Measurements from ENCODE around the gene PREX1.

PREX1 gene

DNA sequence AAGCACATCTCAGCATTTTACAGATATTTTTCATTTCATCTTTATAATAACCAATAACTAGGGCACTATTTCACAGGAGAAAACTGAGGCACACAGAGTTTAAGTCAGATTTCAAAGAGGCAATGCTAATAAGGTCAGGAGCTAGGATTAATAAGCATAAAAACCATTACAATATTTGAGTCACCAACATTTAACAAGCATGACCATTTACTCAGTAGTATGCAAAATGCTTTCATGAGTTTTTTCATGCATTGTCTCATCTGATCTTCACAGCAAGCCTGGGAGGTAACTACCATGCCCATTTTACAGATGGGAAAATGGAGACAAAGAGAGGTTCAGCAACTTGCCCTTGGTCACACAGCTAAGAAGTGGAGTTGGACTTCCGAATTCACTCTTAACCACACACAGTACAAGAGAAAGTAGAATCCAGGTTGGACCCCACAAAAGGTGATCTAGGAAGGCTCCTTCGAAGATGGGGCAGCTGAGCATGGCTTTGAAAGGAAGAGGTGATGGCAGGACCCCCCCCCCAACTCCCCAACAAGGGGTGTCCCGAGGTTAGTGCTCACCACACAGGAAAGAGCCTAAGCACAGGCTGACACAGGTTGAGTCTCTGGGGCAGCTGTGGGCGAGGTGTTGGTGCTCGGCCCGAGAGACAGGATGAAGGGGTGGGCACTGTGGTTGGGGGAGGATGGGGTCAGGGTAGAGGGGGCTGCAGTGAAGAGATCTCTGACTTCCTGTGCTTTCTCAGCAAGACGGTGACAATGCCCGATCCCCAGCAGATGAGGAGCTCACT is 108.8 kb downstream of the PREX1 start:
- DNase-seq (ENCODE audit: low read depth) = no peak

DNA sequence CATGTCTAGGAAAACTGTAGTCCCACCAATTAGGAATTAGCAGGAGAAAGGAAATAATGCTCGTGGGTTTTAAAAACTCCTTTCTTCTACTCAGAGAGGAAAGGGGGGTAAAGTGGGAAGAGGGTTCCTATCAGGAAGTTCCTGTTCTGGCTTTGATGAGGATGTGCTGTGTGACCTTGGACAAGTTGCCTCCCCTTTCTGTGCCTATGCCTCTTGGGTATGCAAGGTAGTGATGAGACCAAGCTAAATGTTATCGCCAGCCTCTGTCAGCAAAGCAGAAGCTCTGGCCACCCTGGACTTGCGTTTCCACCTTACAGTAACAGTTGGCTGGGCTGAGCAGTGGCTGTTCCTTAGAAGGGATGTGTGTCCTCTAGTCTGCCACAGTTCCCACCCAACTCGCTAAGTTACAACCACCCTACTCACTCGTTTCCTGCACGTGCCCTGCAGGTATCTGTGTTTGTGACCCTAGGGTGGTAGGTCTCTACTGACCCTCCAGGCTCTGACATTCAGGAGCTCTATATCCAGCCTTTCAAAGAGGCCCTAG is 110.0 kb downstream of the PREX1 start:
- DNase-seq (ENCODE audit: low read depth) = no peak

DNA sequence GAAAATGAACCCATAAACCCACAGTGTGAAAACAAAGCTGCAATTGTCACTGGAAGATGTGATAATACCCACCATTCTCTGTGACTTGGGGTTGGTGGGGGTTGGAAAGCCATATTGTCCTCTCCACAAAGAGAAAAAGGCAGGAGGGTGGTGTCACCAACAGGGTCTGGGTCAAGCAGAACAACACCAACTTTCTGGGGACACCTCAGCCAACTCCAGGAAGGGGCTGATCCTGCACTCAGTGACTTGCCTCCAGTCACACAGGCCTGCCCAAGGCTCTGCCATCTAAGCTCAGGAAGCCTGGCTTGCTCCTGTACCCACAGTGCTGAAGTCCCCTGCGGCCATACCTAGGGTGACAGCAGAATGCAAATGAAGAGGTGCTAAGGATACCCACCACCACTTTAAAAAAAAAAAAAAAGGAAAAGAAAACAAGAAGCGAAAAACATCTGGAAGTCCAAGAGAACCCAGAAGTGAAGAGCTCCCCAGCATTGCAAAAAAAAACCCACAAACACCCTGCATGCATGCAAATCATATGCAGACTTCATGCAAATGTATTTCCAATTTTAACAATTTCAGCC is 110.6 kb downstream of the PREX1 start:
- DNase-seq (ENCODE audit: low read depth) = no peak

DNA sequence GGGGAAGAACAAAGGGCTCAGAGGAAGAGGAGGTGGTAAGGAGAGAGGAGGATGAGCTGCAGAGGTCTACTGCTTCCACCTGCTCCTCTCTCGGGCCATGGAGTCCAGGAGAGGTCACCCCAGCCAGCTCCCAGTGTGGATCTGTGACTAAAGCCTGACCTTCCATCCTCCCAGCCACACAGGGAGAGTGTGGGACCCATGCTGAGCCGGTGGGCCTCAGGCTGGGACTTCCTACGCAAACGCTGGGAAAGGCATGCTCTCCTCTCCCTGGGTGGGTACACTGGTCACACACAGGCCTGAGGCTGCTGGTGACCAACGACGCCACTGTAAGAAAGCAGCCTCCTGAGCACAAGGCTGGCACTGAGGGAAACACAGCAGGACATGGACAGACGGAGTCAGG is 111.3 kb downstream of the PREX1 start:
- DNase-seq (ENCODE audit: low read depth) = no peak

DNA sequence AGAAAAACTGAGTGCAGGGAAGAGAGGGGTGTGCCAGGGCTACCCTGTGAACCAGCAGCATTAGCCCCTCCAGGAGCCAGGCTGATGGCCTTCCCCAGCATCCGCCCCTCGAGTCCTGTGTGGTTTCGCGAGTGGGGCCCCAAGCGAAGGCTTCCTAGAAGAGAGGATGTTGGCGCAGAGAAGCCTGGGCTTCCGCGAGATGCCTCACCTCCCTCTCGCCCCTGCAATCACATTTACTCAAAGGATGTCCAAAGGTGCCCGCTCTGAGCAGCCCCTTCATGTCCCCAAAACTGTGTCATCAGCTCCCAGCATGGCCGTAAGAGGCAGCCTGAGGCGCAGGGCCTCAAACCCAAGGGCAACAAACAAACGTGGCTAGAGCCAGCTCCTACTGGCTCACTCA is 111.7 kb downstream of the PREX1 start:
- DNase-seq (ENCODE audit: low read depth) = no peak

DNA sequence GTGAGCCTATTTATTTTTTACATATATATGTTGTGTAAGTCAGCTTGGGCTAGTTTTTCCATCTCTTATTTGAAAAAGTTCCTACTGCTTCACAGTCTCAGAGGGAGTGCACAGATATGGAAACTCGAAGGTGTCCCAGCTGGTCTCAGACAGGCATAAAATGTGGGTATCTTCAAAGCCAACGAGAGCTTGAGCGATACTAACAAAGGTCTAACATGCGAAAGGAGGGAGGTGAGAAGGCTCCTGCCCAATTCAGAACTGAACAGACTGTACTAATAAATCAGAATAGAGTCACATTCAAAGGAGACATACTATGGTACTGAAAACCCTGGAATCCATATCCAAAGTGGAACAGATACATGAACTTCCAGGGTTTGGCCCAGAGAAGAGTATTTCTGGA is 113.0 kb downstream of the PREX1 start:
- DNase-seq (ENCODE audit: low read depth) = no peak

DNA sequence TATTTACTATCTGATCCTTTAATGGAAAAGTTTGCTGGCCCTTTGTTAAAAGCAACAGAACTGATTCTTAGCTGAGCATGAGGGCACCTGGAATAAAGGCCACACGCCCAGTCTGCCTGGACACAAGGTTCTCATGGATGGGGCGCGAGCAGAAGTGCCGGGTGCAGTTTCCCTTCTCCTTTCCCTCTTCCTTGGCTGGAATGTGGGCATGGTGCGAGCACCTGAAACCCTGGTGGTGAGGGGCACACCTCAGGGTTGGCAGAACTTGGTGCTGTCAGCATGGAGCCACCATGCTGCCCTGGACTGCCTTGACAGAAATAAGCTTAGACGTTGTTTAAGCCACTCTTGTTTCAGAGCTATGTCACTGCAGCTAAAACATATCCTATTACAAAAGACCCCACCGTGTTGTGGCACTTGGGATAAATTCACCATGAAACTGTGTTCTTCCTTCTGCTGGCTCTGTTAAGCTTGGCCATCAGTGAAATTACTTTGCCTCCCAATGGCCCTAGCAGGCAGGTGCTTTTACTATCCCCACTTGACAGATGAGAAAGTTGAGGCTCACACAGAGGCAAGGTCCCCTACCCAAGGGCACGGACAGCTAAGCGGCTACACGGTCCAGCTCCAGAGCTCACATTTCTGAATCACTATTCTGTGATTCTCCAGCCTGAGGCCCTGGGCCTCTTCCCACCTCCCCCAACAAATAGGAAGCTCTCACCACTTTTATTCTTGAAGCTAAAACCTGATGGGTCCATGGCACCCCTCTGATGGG is 115.9 kb downstream of the PREX1 start:
- no peak for DNase-seq (ENCODE audit: low read depth)

DNA sequence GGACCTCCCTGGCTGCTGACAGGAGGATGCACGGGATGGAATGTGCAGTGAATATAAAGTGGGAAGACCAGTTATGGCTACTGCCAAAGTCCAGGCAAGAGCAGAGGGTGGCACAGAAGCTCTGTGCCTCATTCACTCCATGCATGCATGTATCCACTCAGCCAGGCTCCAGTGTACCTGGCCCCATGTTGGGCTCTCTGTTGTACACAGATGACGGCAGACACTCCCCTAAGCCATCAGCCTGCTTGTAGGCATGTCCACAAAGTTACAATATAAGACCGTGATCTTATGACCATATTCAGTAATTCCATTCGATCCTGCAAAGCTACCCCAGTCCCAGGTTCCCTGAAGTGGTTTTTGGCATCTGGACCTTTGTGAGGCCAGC is 116.8 kb downstream of the PREX1 start:
- no peak for DNase-seq (ENCODE audit: low read depth)

DNA sequence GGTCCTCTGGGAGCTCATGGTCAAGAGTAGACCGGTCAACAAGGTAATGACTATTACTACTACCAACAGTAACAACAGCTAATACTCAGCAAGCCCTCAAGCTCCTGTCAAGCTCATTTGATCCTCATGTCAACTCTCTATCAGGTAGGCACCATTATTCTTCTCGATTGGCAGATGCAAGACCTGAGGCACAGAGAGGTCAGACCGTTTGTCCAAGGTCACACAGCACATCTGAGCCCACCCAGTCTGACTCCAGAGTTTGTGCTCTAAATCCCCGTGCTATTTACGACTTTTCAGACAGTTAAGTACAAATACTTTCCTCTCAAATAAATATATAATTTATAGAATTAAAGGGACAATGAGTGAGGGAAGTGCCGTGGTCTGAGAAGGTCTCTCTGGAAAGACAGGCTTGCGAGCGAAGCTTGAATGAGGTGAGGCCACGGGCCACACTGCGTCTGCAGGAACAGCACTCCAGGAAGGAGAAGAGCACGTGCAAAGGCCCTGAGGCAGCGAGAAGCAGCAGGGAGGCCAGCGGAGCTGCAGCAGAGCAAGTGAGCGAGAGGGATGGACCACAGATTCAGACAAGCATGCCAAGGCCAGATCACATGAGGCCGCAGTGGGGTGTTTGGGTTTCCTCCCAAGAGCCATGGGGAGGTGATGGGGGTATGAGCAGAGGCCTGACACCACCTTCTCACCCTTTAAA is 117.3 kb downstream of the PREX1 start:
- no peak for DNase-seq (ENCODE audit: low read depth)

DNA sequence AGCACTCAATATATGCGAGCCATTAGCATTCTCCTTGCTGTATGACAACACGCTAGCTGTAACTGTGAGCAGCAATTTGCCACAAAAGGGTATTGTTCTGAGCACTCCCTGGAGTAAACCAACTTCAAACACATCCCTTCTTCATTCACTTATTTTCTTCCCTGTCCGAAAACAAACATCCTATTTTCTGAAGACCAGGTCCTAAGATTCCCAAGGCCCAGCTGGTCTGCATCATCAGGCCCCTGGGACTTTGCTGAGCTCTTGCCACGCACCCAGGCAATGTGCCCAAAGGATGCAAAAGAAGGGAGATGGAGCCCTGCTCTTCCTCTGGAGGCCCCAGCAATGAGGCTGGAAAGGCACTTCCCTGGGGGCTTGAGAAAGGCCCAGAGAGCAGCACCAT is 118.1 kb downstream of the PREX1 start:
- no peak for DNase-seq (ENCODE audit: low read depth)

DNA sequence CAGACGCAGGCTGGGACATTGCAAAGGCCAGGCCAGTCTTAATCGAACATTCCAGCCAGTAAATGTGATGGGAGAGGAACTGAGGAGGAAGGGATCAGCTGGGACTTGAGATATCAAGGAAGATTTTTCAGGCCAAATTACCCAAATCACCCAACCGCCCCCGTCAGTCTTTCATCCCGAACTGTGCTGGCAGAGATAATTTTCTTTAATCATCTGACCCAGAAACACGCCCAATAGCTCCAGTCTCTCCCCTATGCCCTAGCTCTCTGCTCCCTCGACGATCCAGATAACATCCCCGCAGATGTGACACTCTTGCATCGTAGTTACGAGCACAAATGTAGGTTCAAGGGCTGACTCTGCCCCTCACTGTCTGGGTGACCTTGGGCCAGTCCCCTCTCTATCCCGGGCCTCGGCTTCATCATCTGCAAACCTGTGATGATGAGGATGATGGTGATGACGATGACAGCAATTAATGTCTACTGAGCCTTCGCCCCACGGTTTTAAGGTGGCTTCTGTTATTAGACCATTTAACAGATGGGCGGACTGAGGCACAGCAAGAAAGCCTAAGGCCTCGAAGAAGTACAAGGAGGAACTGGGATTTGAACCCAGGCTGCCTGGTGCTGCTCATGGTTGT is 118.6 kb downstream of the PREX1 start:
- DNase-seq (ENCODE audit: low read depth) = no peak

DNA sequence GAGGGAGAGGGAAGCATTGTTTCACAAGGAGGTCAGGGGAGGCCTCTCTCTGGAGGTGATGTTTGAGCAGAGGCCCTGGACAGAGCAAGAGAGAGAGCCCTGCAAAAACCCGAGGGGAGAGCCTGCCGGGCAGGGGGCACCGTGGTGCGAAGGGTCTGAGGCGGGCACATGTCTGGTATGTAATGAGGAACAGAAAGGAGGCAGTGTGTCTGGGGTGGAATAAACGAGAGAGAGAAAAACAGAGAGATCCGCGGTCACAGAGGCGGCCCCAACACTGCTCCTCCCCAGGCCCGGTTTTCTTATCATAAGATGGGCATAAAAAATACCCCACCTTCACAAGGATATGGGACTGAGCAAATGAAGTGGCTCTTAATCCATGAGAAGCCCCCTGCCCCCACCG is 119.2 kb downstream of the PREX1 start:
- DNase-seq (ENCODE audit: low read depth) = no peak

DNA sequence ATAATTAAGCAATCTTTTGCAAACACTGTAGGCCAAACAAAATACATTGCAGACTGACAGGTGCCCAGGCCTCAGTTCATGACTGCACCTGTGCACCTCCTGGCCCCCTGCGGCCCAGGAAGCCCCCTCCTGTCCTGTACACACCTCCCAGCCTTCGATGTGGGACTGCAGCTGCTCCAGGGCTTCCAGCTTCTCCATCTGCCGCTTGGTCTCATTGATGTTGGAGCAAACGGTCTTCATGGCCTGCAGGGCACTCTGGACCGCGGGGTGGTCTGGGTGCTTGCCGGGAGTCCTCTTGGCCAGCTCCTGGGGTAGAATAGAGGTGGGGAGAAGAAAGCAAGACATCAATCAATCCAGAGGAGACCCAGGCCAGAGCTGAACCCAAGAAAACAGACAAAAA is 119.7 kb downstream of the PREX1 start:
- no peak for DNase-seq (ENCODE audit: low read depth)

DNA sequence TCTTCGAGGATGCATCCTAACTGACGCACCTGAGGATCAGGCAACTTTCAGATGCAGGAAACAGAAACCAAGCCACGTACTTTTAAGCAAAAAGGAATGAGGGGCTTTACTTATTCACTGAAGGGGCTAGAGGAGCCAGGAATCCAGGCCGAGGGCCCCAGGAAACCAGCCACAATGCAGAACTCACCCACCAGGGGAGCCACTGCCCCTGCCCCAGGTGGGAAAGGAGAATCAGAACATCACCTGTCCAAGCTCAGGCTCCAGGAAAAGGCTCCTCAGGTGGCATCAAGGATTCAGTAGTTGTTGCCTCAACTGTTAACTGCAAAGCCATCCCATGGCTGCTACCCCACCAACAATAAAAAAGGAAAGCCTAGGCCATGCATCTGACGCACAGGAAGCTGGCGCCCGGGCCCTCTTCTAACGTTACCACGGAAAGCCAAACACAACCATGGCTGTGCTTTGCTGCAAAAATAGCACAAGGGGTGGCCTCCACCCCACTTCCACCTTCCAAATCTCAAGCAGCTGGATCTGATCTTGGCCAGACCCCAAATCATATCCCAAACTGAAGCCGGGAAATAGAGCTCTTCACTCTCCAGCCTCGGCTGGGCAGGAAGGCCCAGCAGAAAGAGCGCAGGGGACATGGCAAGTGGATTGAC is 121.0 kb downstream of the PREX1 start:
- no peak for DNase-seq (ENCODE audit: low read depth)

DNA sequence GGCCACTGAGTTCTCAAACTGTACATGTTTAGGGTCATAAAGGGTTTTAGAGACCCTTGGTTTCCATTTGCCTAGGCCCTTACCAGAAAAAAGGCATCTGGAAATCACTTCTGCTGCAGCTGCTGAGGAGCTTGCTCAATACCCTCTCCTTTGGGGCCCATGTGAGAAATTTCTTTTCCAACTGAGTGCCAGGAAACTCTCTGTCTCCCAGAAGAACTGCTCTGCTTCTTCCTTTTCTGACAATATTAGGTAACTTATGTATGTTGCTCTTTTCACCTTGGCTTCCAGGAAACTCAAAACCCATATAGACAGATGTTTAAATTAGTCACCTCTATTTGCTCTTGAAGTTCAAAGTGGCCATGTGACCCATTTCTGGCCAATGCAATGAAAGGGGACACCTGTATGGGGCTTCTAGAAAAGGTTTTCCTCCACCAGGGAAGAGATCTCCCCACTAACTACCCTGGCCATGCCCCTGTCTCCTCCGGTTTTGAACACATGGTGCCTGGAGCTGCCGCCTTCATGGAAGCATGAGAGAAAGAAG is 121.6 kb downstream of the PREX1 start:
- no peak for DNase-seq (ENCODE audit: low read depth)

DNA sequence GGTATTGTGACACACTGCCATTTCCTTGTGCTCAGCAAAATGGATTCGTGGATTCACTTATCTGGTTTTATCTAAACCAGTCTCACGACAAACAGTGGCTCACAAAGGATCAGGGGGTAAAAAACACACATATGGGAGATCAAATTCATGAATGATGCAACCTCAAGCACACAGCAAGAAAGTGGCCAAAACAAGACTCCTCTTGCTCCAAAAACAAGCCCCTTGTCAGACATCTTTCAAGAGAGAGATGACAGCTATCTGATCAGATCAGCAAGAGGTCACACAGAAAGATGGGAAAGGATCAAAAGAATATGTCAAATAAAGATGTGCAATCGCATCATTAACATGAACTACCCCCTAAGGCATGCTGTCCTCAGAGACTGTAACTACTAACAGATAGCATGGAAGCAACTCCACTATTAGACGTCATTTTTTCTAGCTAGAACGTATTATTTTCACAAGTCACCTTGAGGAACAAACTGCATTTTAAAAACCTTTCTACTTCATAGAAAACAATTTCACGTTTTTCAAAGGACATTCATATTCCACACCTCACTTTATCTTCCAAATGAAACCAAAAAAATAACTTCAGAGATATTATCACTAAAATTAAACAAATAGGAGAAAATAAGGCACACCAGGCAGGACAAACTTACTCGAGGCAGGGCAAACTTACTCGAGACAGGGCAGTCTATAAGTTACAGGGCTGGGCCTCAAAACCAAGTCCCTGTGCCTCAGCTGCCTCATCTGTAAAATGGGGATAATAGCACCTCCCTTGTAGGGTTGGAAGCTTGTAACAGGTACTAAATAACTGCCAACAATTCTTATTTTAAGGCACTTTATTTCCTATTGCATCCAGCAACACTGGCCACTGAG is 122.3 kb downstream of the PREX1 start:
- DNase-seq (ENCODE audit: low read depth) = no peak

DNA sequence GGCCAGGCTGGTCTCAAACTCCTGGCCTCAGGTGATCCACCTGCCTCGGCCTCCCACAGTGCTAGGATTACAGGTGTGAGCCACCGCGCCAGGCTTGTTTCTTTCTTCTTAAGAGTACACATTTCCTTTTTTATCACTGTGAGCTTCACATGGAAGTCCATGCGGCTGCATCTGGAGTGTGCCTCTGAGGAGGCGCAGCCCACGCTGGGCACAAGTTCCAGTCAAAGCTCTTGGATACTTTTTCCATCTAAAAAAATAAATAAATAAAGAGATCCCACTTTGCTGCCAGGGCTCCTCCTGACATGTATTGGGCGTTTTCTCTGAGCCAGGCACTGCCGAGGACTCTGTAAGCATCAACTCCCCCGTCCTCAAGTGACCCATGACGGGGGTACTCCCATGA is 123.0 kb downstream of the PREX1 start:
- DNase-seq (ENCODE audit: low read depth) = no peak

DNA sequence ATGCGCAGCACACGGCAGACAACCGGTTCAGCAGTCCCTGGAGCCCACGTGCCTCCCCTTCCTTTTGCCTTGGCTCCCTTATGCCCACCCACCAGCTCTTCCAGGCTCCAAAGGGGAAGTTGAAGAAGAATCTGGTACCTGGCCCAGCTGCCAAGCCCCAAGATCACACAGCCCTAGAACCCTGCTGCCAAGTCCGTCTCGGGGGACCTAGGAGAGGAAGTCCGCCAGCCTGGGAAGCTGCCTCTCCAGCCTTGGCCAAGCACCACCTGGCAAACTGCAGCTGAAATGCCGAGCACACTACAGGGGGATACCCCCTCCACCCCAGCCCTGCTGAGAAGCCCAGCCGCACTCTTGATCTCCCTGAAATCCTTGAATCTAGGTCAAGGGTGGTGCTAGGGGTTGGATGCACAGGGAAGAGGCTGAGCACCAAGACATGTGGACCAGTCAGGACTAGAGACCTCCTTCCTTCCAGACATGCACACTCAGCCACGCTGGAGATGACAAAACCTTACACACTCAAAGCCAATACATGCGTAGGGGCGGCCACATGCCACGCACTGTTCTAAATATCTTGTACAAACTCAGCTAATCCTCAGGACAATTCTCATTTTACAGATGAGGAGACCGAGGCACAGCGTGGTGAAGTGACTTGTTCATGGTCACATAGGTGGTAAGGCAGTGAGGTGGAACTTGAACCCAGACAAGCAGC is 124.1 kb downstream of the PREX1 start:
- no peak for DNase-seq (ENCODE audit: low read depth)

DNA sequence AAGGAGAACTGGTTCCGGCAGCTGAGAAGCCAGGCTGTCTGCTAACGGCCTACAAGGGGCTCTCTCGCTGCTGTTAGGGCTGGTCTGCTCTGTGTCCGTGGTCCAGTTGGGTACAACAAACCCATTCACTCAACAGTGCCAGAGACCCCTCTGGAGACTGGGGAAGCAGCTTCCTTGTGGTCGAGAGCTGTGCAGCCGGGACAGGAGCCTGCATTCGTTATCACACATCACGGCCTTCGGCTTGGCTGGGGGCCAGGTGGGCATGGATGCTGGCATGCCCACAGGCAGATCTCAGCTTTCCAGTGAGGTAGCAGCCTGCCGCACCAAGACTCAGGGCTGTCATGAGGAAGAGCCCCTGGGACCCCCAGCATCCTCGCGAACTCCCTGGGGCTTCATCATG is 124.7 kb downstream of the PREX1 start:
- DNase-seq (ENCODE audit: low read depth) = no peak

Data from HS-5 (cell line).